IPS-NIHi11 (cell line): ENCODE data around the gene MGAT4C.
"Not testable (repeated sequence)": the region's sequence is repeated elsewhere in the genome, so short reads cannot be mapped to it uniquely, and the experiment has no call there.

Source experiments
- DNase-seq: peaks from one replicate; pipeline ENCODE4 v3.0.0; 2012; ENCODE audit warnings: mixed read lengths, low spot score

Gene MGAT4C

DNA sequence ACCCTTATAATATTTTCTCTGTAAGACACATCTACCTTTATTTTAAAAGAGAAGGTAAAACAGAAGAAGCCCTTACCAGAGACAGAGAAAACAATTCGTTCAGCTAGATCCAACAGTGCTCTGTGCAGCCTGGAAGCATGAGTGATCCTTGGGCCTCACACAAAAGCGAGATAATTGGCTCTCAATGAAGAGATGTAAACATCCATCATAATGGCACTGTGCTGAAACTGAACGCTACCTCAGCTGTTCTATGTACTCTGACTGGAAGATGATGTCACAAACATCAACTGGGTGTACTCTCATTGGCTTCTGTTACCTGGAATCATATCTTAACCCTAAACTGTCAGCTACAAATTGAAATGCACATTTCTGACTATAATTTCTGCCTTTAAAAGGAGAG is at the start of gene MGAT4C:
Gene MGAT4C, minus strand, starts transcription at position 229 of the 400 bp plus-strand sequence.
- no peak for DNase-seq

GRCh38 chr12:86296396-86296795 is 40.2 kb upstream of the MGAT4C start:
- DNase-seq, result not testable (repeated sequence)

GRCh38 chr12:86293682-86294240 is 37.6 kb upstream of the MGAT4C start:
- no peak for DNase-seq

- no peak for DNase-seq
Measured at GRCh38 chr12:86292480-86292879, 36.3 kb upstream of the MGAT4C start.

DNA sequence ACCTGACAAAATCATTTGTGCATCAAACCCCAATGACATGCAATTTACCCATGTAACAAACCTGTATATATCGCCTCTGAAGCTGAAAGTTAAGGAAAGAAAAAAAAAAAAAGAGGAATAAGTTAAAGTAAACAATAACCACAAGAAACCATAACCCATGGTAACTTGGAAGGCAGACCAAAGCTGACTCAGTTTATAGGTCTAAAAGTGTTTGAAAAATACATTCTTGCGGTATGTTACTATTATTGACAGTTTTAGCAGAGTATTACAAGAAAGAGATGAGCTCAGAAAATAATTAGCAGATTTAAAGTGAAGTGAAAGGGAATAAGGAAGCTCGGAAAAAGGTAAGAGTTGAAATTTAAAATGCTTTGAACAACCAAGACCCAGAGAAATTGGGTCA is 34.4 kb upstream of the MGAT4C start:
- DNase-seq, result no peak

- no peak for DNase-seq
Measured at GRCh38 chr12:86286119-86286518, 29.9 kb upstream of the MGAT4C start.

DNA sequence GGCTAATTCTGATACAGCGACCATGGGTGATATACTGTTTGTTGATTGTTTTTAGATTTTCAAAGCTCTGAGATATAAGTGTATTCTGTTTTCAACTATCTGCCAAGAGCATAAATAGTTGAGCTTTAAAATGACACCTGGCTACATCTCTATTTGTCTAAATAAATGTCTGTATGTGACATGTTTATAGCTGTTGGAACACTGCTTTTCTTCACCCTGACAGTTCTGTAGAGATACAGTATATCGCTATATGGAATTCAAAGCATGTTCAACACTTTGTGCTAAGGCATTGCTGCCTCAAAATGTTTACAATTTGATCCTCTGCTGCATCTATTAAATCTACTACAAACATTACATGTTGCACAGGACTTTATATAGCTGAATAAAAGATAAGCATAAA is 27.4 kb upstream of the MGAT4C start:
- no peak for DNase-seq

GRCh38 chr12:86275356-86275755 is 19.2 kb upstream of the MGAT4C start:
- DNase-seq, result no peak

- no peak for DNase-seq
Measured at GRCh38 chr12:86265329-86265695, 9.1 kb upstream of the MGAT4C start.

DNA sequence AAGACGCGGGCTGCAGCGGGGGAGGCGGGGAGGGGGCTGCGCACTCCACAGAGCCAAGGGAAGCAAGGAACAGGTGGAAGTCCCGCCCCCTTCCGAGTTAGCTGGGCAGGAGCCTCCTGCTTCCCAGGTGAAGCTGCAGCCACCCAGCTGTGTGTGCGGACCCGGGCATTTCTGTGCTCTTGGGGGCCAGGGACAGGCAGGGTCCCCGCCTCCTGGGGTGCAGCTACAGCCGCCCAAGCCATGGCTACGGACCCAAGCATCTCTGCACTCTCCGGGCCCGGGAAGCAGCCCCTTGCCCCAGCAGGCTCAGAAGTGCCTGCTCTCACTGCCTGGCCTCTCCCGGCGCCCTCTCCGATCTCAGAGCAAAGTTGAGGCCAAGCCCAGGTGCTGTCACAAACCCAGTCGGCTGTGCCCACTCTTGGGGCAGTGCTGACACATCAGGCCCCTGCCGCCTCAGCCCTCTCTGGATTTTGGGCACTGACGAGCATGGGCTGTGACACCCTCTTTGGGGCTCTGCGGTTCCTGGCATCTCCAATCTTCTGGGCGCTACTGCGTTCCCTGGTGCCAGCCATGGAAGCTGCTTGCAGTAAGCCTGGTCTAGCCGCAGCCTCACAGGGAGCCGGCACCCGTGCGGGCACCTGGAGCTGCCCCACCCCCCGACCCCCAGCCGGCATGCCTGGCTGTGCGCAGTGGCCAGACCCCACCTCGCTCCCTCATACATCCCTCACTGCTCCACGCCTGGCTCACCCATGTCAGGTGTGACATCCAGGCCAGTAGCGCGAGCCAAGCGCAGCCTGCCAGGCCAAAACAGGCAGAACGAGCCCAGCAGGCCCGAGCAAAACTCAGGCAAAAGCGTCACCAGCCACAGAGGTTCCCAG is 8.5 kb upstream of the MGAT4C start:
- DNase-seq, result peak; percentile 49

DNA sequence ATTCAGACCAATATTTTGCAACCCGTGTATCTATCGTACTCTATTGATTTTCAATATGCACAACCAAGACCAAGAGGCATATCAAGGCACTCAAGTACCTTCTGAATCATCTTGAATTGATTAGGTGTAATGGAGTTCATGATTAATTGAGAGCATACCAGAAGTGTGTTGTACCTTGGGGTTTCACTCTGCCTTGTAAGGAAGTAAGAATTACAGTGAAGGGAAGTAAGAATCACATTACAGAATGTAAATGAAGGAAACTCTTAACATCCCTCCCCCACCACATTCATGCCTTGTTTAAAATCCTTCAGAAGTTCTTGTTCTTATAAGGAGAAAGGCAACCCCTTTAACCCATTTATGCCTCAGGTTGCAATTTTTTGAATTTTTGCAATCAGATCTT is 5.4 kb upstream of the MGAT4C start:
- no peak for DNase-seq

GRCh38 chr12:86261142-86261541 is 5.0 kb upstream of the MGAT4C start:
- no peak for DNase-seq

DNA sequence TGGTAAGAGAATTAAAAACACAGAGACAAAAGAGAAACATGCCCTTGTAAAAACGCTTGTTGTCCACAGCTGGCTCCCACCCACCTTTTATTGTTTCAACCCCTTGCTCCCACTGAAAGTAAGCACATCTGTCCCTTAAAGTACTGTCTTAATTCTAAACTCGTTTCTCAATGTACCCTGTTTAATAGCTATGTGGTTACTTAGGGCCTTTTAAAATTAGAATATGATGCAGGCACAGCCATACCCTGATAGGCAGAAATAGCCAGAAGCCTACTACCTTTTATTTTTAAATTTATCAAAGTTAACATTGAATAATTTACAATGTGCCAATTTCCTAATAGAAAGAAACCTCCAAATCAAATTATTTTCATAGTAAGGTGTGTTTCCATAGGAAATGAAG is 4.0 kb upstream of the MGAT4C start:
- DNase-seq, result no peak

DNA sequence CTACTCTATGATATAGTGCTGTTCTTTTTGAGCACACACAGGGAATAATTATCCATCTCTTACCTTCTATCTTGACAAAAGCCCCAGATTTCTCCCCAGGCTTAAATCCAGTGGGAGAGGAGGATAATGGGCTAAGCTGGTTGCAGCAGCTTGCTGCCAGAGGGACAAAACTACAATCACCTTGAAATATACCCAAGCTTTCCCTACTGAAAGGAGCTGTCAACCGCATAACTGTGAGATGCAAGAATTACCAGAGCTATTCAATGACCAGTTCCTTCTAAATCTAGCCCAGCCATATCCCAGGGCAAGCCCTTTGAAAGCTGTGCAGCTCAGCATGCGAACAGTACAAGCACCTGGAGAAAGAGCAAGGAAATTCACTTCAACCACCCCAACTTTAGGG is 943 bp upstream of the MGAT4C start:
- no peak for DNase-seq

GRCh38 chr12:86254399-86255107 is 1.6 kb downstream of the MGAT4C start:
- no peak for DNase-seq

- DNase-seq, result peak; percentile 21
Measured at GRCh38 chr12:86249851-86250250, 6.3 kb downstream of the MGAT4C start.

GRCh38 chr12:86249276-86249675 is 6.9 kb downstream of the MGAT4C start:
- no peak for DNase-seq

- no peak for DNase-seq
Measured at GRCh38 chr12:86247871-86248270, 8.3 kb downstream of the MGAT4C start.

DNA sequence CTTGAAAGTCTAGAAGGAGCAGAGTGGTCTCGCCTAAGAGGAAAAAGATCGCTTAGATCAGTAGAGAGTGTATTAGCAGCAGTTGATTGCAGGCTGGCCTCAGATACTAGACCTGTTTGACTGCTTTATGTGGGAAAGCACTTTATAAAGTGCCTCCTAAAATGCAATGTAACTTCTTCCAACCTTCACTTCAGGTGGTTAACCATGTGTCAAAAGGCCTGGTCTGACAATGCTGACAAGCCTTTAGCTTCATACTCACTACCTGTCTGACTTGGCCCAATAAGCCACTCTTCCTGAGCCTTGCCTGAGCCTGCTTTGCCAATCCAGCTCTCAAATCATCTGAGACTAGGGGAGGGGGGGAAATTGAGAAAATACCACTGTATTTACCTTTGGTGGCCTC is 14.6 kb downstream of the MGAT4C start:
- DNase-seq, result peak; percentile 23

GRCh38 chr12:86234316-86234855 is 21.8 kb downstream of the MGAT4C start:
- no peak for DNase-seq

DNA sequence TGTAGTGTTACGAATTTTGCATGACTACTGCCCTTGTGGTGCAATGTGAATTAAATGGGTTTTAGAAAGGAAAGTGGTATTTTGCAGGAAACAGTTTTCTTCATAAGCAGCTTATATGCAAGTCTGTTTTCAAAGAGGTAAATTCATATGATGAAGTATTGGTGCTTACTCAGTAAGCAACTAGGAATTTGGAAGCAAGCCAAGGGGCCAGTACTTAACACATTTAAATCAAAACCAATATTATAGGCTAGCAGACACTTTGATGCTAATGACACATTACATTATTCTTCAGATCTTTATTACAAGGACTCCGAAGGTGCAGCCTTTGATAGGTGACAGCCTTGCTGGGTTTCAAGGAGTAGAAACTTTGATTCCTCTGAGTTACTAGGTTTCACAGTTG is 23.1 kb downstream of the MGAT4C start:
- DNase-seq, result peak; percentile 9

DNA sequence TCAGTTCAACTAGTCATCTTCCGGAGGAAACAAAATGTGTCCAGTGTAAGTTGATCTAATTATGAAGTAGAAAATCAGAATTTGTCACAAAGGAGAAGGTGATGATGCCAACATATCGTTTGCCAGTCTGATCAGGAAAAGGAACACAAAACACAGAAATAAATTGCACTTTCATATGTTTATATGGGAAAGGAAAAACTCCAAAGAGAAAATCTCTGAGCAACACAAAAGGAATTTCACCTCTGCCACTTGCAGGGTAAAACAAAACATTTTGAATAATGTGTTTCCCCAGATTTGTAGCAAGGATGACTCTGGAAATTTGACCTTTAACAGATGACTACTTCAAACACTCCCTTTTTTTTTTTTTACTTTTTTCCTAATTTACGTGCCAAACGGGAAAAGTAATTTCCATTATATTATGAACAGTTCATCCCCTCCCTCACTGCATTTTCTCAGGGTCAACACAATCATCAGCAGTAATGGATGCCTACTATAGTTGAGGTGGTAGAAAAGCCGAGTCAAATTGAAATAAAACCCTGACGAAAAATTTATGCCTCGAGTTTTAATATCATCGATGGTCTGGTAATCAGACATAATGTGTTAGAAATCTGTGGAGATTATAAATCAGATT is 25.6 kb downstream of the MGAT4C start:
- no peak for DNase-seq
